Measurements from ENCODE around the gene CMIP. TPM values are rescaled to one million over a fixed set of nuclear protein-coding genes. Genes with fewer than 3 reads are reported as not detected.
A peak's percentile ranks its signal among the peaks of the same experiment; 100 is the strongest.

The CMIP gene
- total and polyA plus RNA-seq, 10 of the 15 experiments (the other 5 are each of a cell fraction or from before 2014, with no cell fraction given) = 1.2 to 43.2 (median 4.4) TPM

GRCh38 chr16:81469710-81470535, 25.3 kb downstream of the CMIP start:
- peaks cover 29% of the 10 kb centered on the region for H3K4me1 ChIP-seq (ENCODE audit: control insufficient read depth, insufficient read depth, low read length)
- peak; percentile 90 for ATAC-seq
- intact Hi-C loops (cut with micrococcal nuclease; ENCODE audit: unreplicated experiment) = loop anchor here (1.0 kb wide), 1 partner anchor 11 kb away; no protein-coding TSS in a partner anchor
- in situ Hi-C loops (cut with MboI) = no loop called here
- 7% methylated on average over 13 of the region's 13 CpGs for WGBS (ENCODE audit: insufficient coverage, insufficient replicate concordance, low lambda C conversion rate, missing lambda C conversion rate)
- no peak overlapping the region for H2AFZ ChIP-seq (ENCODE audit: control insufficient read depth, low read depth, low read length)
- no TSS peak for BruUV-seq (replicated peaks)
- H3K9ac ChIP-seq (ENCODE audit: control insufficient read depth, insufficient read depth, low read length) = peak overlapping the region; percentile 66
- FAIRE-seq = peak; percentile 77
- H3K9me3 ChIP-seq (replicated peaks; ENCODE audit: control insufficient read depth, insufficient read depth, low read length) = no peaks in the 10 kb centered on the region
- peak overlapping the region; percentile 74 for H3K27ac ChIP-seq (ENCODE audit: control insufficient read depth, insufficient read depth)
- H4K20me1 ChIP-seq (ENCODE audit: control insufficient read depth, insufficient read depth) = no peaks in the 10 kb centered on the region
- ChIA-PET POLR2A (interaction anchor here (1.0 to 1.5 kb wide), 6 partner anchors 9 to 29 kb away, joined by 3 to 10 read pairs (median 4); no protein-coding TSS in a partner anchor), CTCF (interaction anchor here (0.9 to 2.2 kb wide), 6 partner anchors 9 to 268 kb away, joined by 3 to 9 read pairs (median 4); no protein-coding TSS in a partner anchor), RAD21 (ENCODE audit: unreplicated experiment) (interaction anchor here (0.8 to 2.3 kb wide), 5 partner anchors 9 to 20 kb away, joined by 3 to 19 read pairs (median 5); no protein-coding TSS in a partner anchor), SMC1A (ENCODE audit: uncharacterized antibody, unreplicated experiment) (interaction anchor here (0.5 to 3.6 kb wide), 6 partner anchors 10 to 270 kb away, joined by 3 to 39 read pairs (median 3); no protein-coding TSS in a partner anchor)
- peak; percentile 65 for DNase-seq (ENCODE audit: low read depth, low spot score)
- peaks cover 49% of the 10 kb centered on the region for H3K79me2 ChIP-seq (ENCODE audit: control insufficient read depth, insufficient read depth, low read length)
- H3K4me2 ChIP-seq (ENCODE audit: control insufficient read depth, insufficient read depth) = peak overlapping the region; percentile 93
- peak overlapping the region; percentile 33; the same call in 1 of the 2 replicates for H3K4me3 ChIP-seq
- H3K36me3 ChIP-seq (ENCODE audit: control insufficient read depth in 2 of 2, insufficient read depth in 2 of 2, low read length in 1 of 2) = peaks cover 8 to 15% of the 10 kb centered on the region in 2 experiments; a peak in 3 of 4 replicates
- H3K27me3 ChIP-seq (replicated peaks in 1 of 2; ENCODE audit: control insufficient read depth in 2 of 2, insufficient read depth in 2 of 2, low read length in 1 of 2) = no peaks in the 10 kb centered on the region
- TF ChIP-seq RAD21 (IDR thresholded peaks at IDR 0.05; ENCODE audit: insufficient read depth, low read depth, low read length) (0 out of 2 replicates have a peak, but pooled peaks have one; percentile 9), BHLHE40 (IDR thresholded peaks at IDR 0.05; ENCODE audit: borderline replicate concordance in 1 of 2, low read depth in 2 of 2, low read length in 1 of 2) (peak; percentile 79 to 86), MAX (IDR thresholded peaks at IDR 0.05; ENCODE audit: low read depth, low read length) (0 out of 2 replicates have a peak, but pooled peaks have one; percentile 27), TAF1 (IDR thresholded peaks at IDR 0.05; ENCODE audit: borderline replicate concordance, low read depth, low read length) (no peak), EED (IDR thresholded peaks at IDR 0.05; ENCODE audit: low read depth) (peak; percentile 46), HDGF (IDR thresholded peaks at IDR 0.05) (no peak), RUNX3 (IDR thresholded peaks at IDR 0.05; ENCODE audit: low read length) (peak; percentile 68), ETV6 (conservative IDR thresholded peaks at IDR 0.05 in 1 of 2, IDR thresholded peaks at IDR 0.05 in 1 of 2; ENCODE audit: borderline replicate concordance in 1 of 2, low read depth in 1 of 2) (peak in 1 of 2 experiments; percentile 86; a peak in 1 of 4 replicates), NR2F1 (conservative IDR thresholded peaks at IDR 0.05) (no peak), SPI1 (IDR thresholded peaks at IDR 0.05; ENCODE audit: borderline replicate concordance, insufficient read depth, low read depth, low read length) (peak; percentile 68), CREM (IDR thresholded peaks at IDR 0.05; ENCODE audit: low read depth) (peak; percentile 20; the same call in 1 of the 2 replicates), ZNF687 (IDR thresholded peaks at IDR 0.05) (0 out of 2 replicates have a peak, but pooled peaks have one; percentile 30), GABPA (IDR thresholded peaks at IDR 0.05; ENCODE audit: low read depth) (0 out of 2 replicates have a peak, but pooled peaks have one; percentile 17), DPF2 (IDR thresholded peaks at IDR 0.05) (no peak), NKRF (conservative IDR thresholded peaks at IDR 0.05) (no peak), IKZF1 (conservative IDR thresholded peaks at IDR 0.05) (peak; percentile 48)

Measured in GM12878 (cell line).